Measurements from ENCODE around the gene IQGAP3.

Gene IQGAP3

DNA sequence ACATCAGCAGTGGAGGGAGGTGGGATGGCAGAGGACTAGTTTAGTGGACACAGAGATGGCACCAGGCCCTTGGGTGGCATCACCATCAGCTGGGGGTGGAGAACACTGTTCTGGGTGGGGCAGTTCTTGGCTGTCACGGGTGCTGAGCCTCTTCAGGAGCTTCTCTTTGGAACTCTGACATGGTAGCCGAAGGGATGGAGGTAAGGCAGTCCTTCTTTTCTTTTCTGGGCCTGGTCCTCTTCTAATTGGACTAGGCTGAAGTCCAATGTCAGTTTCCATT lies 63.5 kb downstream of the IQGAP3 start:
- DNase-seq: no peak

DNA sequence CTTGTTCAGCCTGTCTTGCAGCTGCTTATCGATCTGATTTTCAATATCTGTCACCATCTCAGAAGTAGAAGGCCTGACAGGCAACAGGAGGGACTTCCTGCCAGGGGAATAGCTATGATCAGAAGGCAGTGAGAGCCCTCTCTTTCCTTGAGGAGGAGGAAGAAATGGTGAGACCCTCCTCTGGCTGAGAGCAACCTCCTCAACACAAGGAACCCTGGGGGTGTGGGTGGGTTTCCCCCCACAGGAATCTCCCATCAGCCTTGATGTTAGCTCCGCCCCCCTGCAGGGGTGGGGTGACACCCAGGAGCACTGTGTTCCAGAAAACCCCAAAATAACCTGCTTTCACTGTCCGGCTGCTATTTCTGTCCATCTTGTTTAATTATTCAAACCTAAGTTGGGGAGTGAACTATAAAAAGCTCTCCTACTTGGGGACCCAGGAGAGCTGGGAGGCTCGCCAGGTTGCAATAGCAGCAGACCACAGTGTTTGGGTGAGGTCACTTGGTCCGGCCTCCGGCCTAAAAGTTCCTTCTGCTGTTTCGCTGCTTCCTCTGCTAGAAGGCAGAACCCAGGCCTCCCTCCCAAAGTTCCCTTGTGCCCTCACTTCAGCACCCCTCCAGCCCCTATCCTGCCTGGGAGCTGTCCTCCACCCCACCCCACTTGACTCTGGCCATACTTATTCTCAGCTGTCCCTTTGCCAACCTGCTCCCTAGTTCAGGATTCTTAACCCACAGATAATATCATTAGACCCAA lies 64.0 kb downstream of the IQGAP3 start:
- DNase-seq: peak; percentile 74

DNA sequence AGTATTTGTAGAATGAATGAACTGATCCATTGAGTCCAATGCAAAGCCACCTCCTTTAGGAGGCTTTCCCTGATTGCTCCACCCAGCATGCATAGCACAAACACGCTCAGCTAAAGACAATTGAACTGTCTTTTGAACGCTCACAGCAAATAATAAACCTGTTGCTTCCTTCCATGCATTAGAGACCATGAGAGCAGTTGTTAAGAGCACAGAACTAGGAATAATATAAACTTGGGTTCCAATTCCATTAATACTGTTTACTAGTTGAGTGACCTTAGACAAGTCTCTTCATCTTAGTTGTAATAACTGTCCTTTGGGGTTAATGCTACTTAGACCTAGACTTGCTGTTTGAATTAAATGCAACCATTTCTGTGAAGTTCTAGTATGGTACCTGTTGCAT lies 65.9 kb downstream of the IQGAP3 start:
- DNase-seq: no peak

DNA sequence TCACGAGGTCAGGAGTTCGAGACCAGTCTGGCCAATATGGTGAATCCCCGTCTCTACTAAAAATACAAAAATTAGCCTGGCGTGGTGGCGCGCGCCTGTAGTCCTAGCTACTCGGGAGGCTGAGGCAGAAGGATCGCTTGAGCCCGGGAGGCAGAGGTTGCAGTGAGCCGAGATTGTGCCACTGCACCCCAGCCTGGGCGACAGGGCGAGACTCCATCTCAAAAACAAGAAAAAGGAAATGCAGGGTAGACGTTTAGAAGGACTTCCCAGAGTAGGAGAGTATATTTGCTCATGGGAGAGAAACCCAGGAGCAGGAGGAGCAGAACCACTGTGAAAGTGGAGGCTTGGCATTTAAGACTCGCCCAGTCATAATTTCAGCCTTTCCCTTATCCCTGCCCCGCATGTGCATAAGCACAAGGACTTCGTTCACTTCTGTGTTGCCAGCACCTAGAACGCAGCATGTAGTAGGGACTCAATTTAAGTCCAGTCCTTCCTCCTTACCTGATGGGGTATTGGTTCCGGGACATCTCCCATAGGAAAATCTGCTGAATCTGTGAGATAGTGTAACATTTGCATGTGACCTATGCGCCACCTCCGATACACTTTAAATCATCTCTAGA lies 66.6 kb downstream of the IQGAP3 start:
- DNase-seq: no peak

DNA sequence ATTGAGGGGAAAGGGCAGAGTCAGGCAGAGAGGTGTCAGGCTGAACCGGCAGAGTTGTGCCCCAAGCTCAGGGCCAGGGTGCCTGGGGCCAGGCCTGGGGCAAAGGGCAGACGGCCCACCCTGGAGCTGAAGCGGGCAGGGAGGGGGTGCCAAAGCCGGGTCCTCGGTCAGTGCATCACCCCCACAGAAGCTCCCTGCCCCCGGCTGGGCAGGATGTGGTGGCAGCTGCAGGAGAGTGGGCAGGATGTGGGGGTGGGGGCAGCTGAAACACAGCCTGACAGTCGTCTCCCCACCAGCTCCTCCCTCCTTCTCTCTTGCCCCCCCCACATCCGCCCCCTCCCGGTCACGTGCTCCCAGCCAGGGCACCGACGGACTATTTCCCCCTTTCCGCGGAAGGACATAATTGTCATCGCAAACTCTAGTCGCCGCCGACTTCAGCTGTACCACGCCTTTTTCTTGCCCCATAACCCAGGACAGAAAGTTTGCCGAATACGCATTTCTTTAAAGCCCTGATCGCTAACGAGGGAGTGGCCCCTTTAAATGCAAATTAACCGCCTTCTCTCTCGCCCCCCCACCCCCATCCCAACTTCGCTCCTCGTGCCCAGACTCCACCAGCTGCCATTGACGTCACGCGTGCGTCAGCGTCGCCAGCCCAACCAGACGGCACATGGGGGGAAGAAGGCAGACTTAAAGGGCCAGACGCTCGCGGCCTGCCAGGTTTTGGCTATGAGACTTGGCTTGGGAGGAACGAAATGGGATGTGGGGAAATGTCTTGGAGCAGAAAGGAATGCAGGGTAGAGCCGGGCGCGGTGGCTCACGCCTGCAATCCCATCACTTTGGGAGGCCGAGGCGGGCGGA lies 67.3 kb downstream of the IQGAP3 start:
- DNase-seq: peak; percentile 100

DNA sequence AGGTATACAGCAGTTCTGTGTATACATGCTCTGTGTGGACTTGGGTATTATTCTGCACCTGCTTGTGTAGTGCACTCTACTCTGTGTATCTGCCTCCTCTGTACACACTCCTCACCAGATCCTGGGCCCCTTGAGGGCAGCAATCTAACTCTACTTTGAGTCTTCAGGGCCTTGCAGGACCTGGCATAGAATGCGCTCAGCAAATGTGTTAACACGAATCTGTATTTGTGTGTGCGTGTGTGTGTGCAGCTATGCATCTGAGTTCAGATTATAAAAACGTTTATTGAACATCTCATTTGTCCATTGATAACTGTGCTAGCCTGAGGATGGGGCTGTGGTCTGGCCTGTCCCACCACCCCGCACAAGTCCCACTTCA lies 67.9 kb downstream of the IQGAP3 start:
- DNase-seq: peak; percentile 73

DNA sequence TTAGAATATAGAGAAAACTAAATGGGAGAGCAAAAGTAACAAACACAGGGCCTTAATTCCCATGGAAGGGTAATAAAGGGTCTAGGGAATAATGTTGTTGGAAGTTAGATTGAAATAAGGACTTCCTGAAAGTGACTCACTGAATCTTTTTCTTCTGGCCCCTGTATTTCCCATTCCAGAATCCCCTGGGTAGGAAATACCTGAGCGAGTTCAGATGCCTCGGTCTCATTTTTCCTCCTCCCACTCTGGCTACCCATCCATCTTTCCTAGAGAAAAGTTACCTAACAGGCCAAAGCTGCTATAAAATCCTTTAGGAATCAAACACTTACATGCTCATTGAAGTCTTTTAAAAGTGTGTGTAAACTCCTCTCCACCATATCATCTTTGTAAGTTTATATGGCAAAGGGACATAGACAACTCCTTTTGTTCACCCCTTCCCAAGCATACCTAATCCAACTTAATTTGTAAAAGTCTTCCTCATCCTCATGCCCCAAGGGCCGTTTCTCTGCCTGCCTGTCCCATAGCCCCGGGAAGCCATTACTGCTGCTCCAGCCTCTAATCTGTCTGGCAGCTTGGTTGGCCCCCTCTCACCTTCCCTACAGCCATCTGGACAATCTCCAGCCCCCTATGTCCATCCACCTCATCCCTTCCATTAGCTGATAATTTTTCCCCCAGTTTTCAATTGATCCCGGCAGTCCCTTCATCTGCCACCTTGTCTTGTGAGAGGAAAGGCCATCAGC lies 68.5 kb downstream of the IQGAP3 start:
- DNase-seq: no peak

DNA sequence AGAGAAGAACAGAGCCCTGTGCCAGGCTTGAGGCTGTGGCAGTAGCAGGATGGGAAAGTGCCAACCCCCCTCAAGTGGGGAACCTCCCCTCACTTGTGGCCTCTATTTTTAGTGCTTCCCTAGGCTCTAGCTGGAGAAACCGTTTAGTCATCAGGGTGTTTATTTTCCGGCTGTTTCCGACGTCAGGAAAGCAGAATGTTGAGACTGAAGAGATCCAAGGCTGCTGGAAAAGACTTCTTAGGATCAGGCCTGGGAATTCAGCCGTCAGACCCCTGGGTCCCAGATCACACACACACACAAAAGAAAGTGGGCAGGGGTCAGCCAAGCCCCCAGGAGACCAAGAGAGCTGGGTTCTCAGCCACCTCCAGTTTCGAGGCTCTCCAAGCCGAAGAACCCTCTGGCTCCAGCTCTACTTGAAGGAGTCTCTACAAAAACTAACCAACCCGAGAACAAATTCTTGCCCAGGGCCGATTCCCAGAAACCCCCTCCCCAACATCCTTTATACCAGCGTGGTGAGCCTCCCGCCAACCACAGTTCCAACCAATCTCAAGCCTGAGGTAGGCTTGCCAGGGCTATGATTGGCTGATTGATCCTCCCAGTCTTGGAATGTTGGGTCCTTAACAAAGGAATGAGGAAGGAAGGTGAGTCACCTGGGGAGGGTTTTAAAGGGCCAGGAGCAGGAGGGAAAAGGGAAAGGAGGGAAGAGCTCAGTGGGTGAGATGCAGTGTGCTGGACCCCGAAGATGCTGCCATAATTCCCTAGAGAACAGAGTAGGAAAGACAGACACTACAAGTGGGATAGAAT lies 69.3 kb downstream of the IQGAP3 start:
- no peak for DNase-seq

DNA sequence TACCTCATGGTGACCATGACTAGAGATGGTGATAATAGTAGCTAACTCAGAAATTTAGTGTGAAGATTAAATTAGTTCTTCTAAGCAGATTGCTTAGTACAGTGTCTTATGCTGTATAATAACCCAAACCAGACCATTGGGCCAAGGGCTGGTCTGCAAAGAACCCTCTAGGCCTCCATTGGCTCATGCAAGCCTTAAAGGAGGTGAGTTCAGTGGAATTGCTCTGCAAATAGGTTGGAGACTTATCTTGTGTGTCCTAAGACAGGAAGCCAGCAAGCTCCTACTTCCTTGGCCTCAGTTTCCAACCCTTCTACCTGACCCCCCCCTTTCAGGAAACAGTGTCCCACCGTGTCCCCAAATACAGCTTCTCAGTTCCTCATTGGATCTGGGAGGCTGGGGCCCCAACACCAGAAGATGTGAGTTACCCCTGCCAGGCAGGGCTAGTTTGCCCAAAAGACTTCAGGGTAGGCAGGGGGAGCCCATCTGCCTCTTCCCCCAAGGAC lies 69.9 kb downstream of the IQGAP3 start:
- DNase-seq: no peak

DNA sequence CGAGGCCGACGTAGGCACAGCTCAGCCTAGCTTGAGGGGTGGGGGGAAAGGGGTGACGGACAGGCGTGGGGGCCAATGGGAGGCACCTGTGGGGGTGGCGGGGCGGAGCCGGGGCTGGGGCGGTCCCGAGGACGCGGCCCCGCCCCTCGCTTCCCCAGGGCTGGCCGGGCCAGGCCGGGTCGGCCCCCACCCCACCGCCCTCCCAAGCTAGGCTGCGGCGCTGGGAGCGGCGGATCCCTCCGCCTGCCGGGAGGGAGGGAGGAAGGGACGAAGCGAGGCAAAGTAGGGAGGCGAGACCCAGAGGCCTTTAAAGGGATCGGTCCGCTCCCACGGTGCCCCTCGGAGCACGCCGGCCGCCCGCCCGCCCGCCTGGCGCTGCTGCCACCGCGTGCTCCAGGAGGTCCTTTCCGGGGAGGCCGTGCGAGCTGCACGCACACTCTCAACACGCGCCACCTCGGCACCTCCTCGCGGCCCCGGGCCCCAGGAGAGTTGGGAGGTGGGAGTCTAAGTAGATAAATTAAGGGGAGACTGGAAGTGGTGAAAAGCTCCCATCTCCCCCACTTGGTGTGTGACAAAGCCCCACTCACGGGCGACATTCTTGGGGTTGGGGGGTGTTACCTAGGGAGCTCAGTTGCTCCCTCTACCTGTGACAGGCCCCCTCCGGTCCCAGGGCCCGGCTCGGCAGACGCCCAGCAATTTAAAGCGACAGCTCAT lies 71.4 kb downstream of the IQGAP3 start:
- DNase-seq: peak; percentile 98

DNA sequence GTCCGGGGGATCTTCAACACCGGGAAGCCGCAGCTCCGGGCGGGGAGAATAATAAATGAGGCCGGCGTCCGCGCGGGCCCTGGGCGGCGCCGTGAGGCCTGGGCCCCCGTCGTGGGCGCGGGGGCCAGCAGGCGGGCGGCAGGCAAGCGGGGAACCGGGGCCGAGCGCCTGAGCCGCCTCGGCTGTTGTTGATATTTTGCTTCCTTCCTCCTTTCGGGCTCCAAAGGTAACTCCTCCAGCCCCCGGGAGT lies 71.9 kb downstream of the IQGAP3 start, which contains the start of gene MEF2D:
TSS of gene MEF2D (minus strand) at position 233 of the 250 bp plus-strand sequence. CDS start 17,483 bp downstream, outside the sequence.
- DNase-seq: no peak

DNA sequence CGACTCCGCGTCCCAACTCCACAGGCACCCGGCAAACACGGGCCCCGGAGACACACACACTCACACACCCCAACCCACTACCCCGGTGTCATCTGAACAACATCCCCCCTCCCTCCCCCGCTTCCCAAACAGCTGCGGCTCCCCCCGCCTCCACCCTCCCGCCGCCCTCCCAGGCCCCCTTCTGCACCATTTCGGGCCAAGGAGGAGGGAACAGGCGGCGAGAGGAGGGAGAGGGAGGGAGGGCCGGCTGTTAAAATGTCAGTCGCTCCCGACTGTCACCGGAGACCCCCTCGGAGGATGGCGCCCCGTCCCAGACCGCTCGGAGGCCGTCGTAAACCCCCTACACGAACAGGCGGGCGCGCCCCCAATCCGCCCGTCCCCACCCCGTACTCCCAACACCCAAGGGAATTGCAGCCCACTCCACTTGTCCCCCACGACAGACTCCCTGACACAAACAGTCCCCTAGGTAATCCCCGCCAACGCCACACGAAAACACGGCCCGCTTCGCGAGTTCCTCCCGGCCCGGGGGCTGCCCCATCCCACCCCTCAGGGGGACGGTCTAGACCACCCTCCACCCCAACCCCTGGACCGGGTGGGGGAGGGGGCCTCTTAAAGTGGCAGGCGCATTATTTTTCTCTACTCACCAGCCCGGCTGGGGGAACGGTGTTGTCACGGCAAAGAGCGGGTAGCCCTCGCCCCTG lies 72.4 kb downstream of the IQGAP3 start:
- peak; percentile 62 for DNase-seq

DNA sequence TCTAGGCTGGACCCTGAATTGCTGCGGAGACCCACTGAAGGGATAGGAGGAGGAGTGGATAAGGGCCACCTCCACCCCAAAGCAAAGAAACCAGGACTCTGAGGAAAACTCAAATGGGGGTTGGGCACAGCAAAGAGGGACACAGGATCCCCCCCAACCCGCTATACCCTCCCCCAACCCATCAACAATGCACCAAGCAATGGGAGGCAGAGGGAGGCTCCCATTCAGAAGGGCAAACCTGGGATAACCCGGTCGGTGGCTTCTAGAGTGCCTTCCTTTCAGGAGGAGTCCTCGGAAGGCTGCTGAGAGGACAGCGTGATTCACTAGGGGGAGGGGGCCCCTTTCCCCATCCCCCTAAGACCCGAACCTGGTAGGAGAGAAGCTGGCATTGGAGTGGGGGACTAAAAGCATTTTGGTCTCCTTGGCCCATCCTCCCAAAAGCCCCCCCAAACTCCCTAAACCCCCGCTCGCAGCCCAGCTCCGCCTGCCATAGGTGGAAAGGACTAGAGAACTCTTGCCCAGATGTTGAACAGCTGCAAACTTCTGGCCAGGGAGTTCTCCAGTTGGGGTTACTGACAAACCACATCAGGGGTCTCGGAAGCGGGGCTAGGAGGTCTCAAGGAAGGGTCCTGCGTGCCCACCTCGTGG lies 73.0 kb downstream of the IQGAP3 start:
- DNase-seq: no peak

DNA sequence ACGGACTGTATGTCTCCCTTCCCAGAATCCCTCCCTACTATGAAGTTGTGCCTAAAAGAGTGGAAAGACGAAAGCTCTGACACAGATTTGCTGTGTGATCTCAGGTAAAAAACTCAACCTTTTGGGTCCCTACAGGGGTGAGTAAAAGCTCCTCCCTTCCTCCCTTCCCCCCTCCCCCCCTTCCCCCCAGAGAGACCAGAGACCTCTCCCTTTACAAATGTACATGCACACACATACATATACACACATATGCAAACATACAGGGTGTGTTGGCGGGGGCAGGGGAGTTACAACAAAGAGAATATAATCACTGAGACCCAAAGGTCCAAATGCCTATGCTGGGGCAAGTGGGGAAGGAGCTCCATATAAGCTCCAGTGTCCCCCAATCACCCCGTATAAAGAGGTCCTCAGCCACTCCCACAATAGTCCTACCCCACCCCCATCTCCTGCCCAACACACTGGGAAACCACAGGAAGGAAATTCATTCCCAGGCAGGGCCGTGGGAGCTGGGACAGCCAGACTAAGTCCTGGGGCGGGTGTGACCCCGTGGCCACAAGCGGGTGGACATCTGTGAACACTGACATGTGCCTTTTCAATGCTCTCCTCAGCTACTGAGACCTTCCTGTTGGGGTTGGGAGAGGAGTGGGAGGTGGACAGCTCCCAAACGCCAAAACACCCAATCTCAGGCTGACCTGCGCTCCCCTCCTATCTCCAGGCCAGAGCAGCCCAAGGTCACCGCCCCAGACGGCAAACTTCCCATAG lies 73.8 kb downstream of the IQGAP3 start:
- DNase-seq: peak; percentile 20

DNA sequence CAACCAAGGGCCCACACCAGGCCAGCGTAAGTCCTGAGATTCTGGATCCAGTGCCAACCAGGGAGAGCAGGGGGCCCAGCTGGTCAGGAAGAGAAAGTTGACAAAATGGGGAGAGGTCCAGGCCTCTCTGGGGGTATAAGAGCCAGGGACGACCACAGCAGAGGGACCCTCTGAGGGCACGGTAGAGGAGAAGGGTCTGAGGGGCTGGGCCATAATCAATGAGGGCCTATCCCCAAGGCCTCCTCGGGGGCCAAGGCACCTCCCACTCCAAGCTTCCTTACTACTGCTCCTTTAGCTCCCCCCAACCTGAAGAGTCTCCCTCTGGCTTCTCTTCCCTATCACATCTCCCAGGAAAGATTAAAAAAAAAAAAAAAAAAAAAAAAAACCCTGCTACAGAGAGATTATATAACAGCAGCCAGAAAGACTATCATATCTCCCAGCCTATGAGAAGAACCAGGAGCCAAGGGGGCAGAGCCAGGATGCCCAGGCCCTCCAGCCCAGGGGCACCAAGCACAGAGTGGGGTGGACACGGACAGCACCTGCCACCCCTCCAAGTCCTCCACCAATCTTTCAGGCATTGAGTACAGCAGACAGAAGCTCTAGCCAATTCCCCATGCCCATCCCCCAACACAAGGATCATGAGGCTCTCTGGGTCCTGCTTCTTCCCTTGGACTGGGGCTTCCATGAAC lies 74.5 kb downstream of the IQGAP3 start:
- no peak for DNase-seq

DNA sequence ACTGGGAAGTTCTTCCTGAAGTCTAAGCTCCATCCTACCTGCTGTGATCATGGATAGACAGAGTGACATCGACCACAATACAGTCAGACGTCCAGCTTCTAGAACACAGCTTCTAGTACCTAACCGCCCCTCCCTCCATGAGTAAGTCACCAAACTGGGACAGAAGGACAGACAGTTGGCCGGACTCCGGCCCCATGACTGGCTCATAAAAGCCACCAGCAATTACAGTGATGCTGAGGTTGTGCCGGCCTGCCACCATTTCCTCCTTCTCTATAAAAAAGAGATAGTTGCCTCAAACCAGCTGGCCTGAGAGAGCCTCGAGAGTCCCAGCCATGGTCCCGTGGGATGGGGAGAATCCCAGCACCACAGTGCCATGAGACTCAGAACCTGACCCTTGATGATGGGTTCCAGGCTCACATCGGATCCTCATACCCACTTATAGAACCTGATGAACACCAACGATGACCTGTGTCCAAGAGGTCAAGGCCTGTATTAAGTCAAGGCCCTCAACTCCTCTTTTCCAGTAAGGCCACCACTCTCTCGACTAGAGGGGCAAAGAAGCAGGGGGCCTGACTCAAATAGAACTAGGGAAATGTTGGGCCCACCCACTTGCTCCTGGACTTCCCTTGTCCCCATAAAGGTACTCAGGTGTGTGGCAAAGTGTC lies 75.2 kb downstream of the IQGAP3 start:
- peak; percentile 24 for DNase-seq

DNA sequence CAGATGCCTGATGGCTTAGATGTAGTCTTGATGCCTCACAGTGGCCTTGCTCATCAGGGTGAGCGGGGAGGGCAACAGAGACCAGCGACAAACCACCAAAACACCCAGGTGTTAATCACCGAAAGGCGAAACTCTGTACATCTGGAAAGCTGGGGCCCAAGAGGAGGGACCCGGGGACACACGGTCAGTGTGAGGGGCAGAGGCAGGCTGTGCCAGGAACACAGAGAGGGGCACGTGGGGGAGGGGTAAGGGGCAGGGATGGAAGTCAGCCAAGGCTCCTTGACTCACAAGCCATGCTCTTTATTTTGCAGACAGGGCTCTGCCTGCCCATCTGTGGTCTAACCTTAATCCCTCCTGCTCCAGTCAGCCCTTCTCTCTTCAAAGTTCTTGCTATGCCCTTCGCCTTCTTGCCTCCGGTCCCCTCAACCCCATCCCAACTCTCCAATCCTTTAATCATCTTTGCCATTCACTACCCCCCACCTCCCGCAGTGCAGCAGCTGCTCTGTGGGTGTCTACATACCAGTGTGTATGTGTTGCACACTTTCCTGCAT lies 76.1 kb downstream of the IQGAP3 start:
- DNase-seq: peak; percentile 96
